Fibroblast of lung (primary cell): ENCODE measurements around the gene SHQ1. TPM values are rescaled to one million over a fixed set of nuclear protein-coding genes. Genes with fewer than 3 reads are reported as not detected.
A peak's percentile ranks its signal among the peaks of the same experiment; 100 is the strongest.

Source experiments
- DNase-seq, 2 donors: peaks; one replicate each; pipeline versions ENCODE4 v3.0.0 to v3.0.0-alpha.2; 2010; ENCODE audit warnings: low read depth in 2 of 2
- H2AFZ ChIP-seq: 2 replicates; pipeline ENCODE4 v1.5.1; 2012; ENCODE audit warnings: low read length, control low read depth, inconsistent platforms
- H3K27ac ChIP-seq: 2 replicates; pipeline ENCODE4 v1.5.1; 2011; ENCODE audit warnings: low read length, control low read depth; ENCODE audit not compliant: insufficient read depth
- H3K27me3 ChIP-seq: 2 replicates; pipeline ENCODE4 v1.5.1; 2011; ENCODE audit warnings: mild to moderate bottlenecking, low read length; ENCODE audit not compliant: control insufficient read depth, insufficient read depth
- H3K36me3 ChIP-seq: 2 replicates; pipeline ENCODE4 v1.5.1; 2011; ENCODE audit warnings: low read length; ENCODE audit not compliant: control insufficient read depth, insufficient read depth
- H3K4me1 ChIP-seq: 2 replicates; pipeline ENCODE4 v1.5.1; 2011; ENCODE audit warnings: low read length; ENCODE audit not compliant: control insufficient read depth, insufficient read depth; ENCODE audit errors: extremely low read depth
- H3K4me2 ChIP-seq: 2 replicates; pipeline ENCODE4 v1.5.1; 2011; ENCODE audit warnings: low read length, control low read depth; ENCODE audit not compliant: insufficient read depth; ENCODE audit errors: extremely low read depth
- H3K4me3 ChIP-seq, 4 experiments: fragments of 200-600 bp in 1 of 4; sonication (generic) in 1 of 4; replicated peaks in 1 of 4; 2 replicates each; pipeline ENCODE4 v1.5.1; 2011 to 2016; ENCODE audit warnings: low read length in 4 of 4, low read depth in 3 of 4, mild to moderate bottlenecking in 3 of 4, control low read depth in 2 of 4, inconsistent platforms in 1 of 4, mixed read lengths in 1 of 4; ENCODE audit not compliant: insufficient read depth in 1 of 4; ENCODE audit errors: control extremely low read depth in 1 of 4
- H3K79me2 ChIP-seq: 2 replicates; pipeline ENCODE4 v1.5.1; 2012; ENCODE audit warnings: mild to moderate bottlenecking, low read length, inconsistent platforms; ENCODE audit not compliant: control insufficient read depth, insufficient read depth
- H3K9ac ChIP-seq: 2 replicates; pipeline ENCODE4 v1.5.1; 2011; ENCODE audit warnings: mild to moderate bottlenecking, low read length, control low read depth; ENCODE audit not compliant: insufficient read depth
- H3K9me3 ChIP-seq: 2 replicates; pipeline ENCODE4 v1.5.1; 2012; ENCODE audit warnings: low read depth, low read length; ENCODE audit not compliant: control insufficient read depth, insufficient read depth
- H4K20me1 ChIP-seq: 2 replicates; pipeline ENCODE4 v1.5.1; 2011; ENCODE audit warnings: low read length; ENCODE audit not compliant: control insufficient read depth, insufficient read depth; ENCODE audit errors: extremely low read depth
- CTCF ChIP-seq, 2 donors: IDR thresholded peaks in 1 of 2; conservative IDR thresholded peaks in 1 of 2; 1 replicate in 1 of 2; 2 replicates in 1 of 2; pipeline ENCODE4 v1.5.1; 2011 to 2012; ENCODE audit warnings: low read length in 2 of 2, control low read depth in 1 of 2, inconsistent platforms in 1 of 2, low read depth in 1 of 2, mild to moderate bottlenecking in 1 of 2
- EZH2 ChIP-seq: IDR thresholded peaks from 2 replicates; pipeline ENCODE4 v1.5.1; 2012; ENCODE audit warnings: low read length, control low read depth, mild to moderate bottlenecking; ENCODE audit errors: missing control alignments
- polyA plus RNA-seq, 2 donors: library from polyadenylated mRNA; depleted of rRNA in 1 of 2; stranded (reverse) in 1 of 2; unstranded in 1 of 2; fragments of >200 nt; gene quantifications; 2 replicates each; pipeline ENCODE4 v1.2.1, GENCODE V29; 2011 to 2012; ENCODE audit warnings: missing spikeins in 1 of 2
- total RNA-seq: library from RNA; depleted of rRNA; stranded (reverse); fragments of >200 nt; gene quantifications from 2 replicates; pipeline ENCODE4 v1.2.1, GENCODE V29; 2014

SHQ1 gene
- total and polyA plus RNA-seq, 2 donors (not counting 1 experiment from before 2014, with no cell fraction given): 12.2 to 15.5 TPM

- DNase-seq: peak; percentile 46 to 52
- Histone ChIP-seq H3K4me1 (peaks cover 14% of the 10 kb centered on the region), H3K9ac (no peak overlapping the region), H3K79me2 (no peaks in the 10 kb centered on the region), H3K9me3 (no peaks in the 10 kb centered on the region), H4K20me1 (no peaks in the 10 kb centered on the region), H3K4me3 (no peak overlapping the region), H3K27ac (no peak overlapping the region), H3K27me3 (no peaks in the 10 kb centered on the region), H3K4me2 (peak overlapping the region; percentile 17), H3K36me3 (no peaks in the 10 kb centered on the region), H2AFZ (no peak overlapping the region)
- TF ChIP-seq EZH2: no peak
- TF ChIP-seq CTCF (conservative IDR thresholded peaks at IDR 0.05 in 1 of 2, IDR thresholded peaks at IDR 0.05 in 1 of 2; ENCODE audit: low read depth in 1 of 2, low read length in 2 of 2): no peak
Observed at GRCh38 chr3:72896996-72897757, 48.9 kb upstream of the SHQ1 start.

- DNase-seq: no peak
- Histone ChIP-seq H3K27ac (no peak overlapping the region), H3K79me2 (no peaks in the 10 kb centered on the region), H3K4me2 (no peak overlapping the region), H4K20me1 (no peaks in the 10 kb centered on the region), H3K36me3 (no peaks in the 10 kb centered on the region), H3K9me3 (no peaks in the 10 kb centered on the region), H3K4me1 (peaks cover 19% of the 10 kb centered on the region), H3K27me3 (no peaks in the 10 kb centered on the region), H3K9ac (no peak overlapping the region), H2AFZ (no peak overlapping the region), H3K4me3 (no peak overlapping the region)
- no peak for TF ChIP-seq EZH2
- TF ChIP-seq CTCF (conservative IDR thresholded peaks at IDR 0.05 in 1 of 2, IDR thresholded peaks at IDR 0.05 in 1 of 2; ENCODE audit: low read depth in 1 of 2, low read length in 2 of 2): no peak
Observed at GRCh38 chr3:72894976-72895552, 46.8 kb upstream of the SHQ1 start.

GRCh38 chr3:72892870-72893269 lies 44.6 kb upstream of the SHQ1 start:
- TF ChIP-seq EZH2: no peak
- TF ChIP-seq CTCF (conservative IDR thresholded peaks at IDR 0.05 in 1 of 2, IDR thresholded peaks at IDR 0.05 in 1 of 2; ENCODE audit: low read depth in 1 of 2, low read length in 2 of 2): peak; percentile 32 to 33
- H3K4me1 ChIP-seq: peaks cover 22% of the 10 kb centered on the region
- H3K9me3 ChIP-seq: no peaks in the 10 kb centered on the region
- H3K4me3 ChIP-seq: no peak overlapping the region
- no peak for DNase-seq
- H3K27me3 ChIP-seq: no peaks in the 10 kb centered on the region
- H2AFZ ChIP-seq: no peak overlapping the region
- H3K9ac ChIP-seq: no peak overlapping the region
- no peaks in the 10 kb centered on the region for H3K79me2 ChIP-seq
- peak overlapping the region; percentile 70 for H3K27ac ChIP-seq
- no peaks in the 10 kb centered on the region for H3K36me3 ChIP-seq
- no peaks in the 10 kb centered on the region for H4K20me1 ChIP-seq
- H3K4me2 ChIP-seq: peak overlapping the region; percentile 46
